NCI-H187 treated with DMSO at 0.1 percent for 48 hours (cell line): ENCODE measurements around the gene DMP1.
"Not testable (repeated sequence)": the region's sequence is repeated elsewhere in the genome, so short reads cannot be mapped to it uniquely, and the experiment has no call there.

Experiments used
- DNase-seq: peaks from one replicate; lab custom pipeline; 2025; lab: John Stamatoyannopoulos, UW

DMP1 gene

GRCh38 chr4:87688316-87688715 is 38.2 kb downstream of the DMP1 start:
- DNase-seq, result no peak

- not testable (repeated sequence) for DNase-seq
Measured at GRCh38 chr4:87690947-87691346, 40.9 kb downstream of the DMP1 start.

GRCh38 chr4:87692060-87692459 is 42.0 kb downstream of the DMP1 start:
- not testable (repeated sequence) for DNase-seq

- no peak for DNase-seq
Measured at GRCh38 chr4:87697272-87697671, 47.2 kb downstream of the DMP1 start.

- no peak for DNase-seq
Measured at GRCh38 chr4:87697945-87698344, 47.9 kb downstream of the DMP1 start.

- DNase-seq, result no peak
Measured at GRCh38 chr4:87698394-87698793, 48.3 kb downstream of the DMP1 start.

GRCh38 chr4:87704001-87704400 is 53.9 kb downstream of the DMP1 start:
- DNase-seq, result no peak

- no peak for DNase-seq
Measured at GRCh38 chr4:87707279-87707918, 57.3 kb downstream of the DMP1 start.
